B cell (primary cell): ENCODE results near the gene ATXN7. TPM values are rescaled to one million over a fixed set of nuclear protein-coding genes. Genes with fewer than 3 reads are reported as not detected.

Experiments
- ATAC-seq: fragments of 200-7000 bp; cut with Tn5 transposase; one replicate; pipeline ENCODE4 v1.10.0; 2021; ENCODE audit warnings: low read depth, mild to moderate bottlenecking, moderate number of reproducible peaks, moderate library complexity
- CTCF ChIA-PET: fragments of 350-600 bp; sonication (Branson Sonifier 250); formaldehyde crosslinking; loops from one replicate; lab custom pipeline; 2021; ENCODE audit warnings: antibody characterized with exemption, inconsistent platforms; lab: Charles Lee
- POLR2A ChIA-PET: fragments of 350-600 bp; sonication (Branson Sonifier 250); formaldehyde crosslinking; loops from one replicate; lab custom pipeline; 2021; ENCODE audit warnings: antibody characterized with exemption; lab: Charles Lee
- DNase-seq: peaks from one replicate; pipeline ENCODE4 v3.0.0; 2013
- H2AFZ ChIP-seq: 2 replicates; pipeline ENCODE4 v1.6.1; 2012; ENCODE audit warnings: mild to moderate bottlenecking, low read depth, low read length; ENCODE audit not compliant: insufficient read depth, poor library complexity, severe bottlenecking
- H3K27ac ChIP-seq, 2 donors: 1 replicate in 1 of 2; 2 replicates in 1 of 2; pipeline ENCODE4 v1.5.1; 2012 to 2013; ENCODE audit warnings: low read length in 2 of 2, mild to moderate bottlenecking in 2 of 2, moderate library complexity in 1 of 2
- H3K27me3 ChIP-seq, 4 experiments: fragments of 200-600 bp in 1 of 4; sonication (generic) in 1 of 4; replicated peaks in 1 of 4; 1 replicate in 2 of 4; 2 replicates in 2 of 4; pipeline versions ENCODE4 v1.6.1 to v1.7.0; 2013 to 2016; ENCODE audit warnings: low read length in 3 of 4, mild to moderate bottlenecking in 2 of 4, mixed read lengths in 1 of 4, moderate library complexity in 1 of 4; ENCODE audit not compliant: insufficient read depth in 4 of 4, control insufficient read depth in 3 of 4; ENCODE audit errors: control extremely low read depth in 1 of 4
- H3K36me3 ChIP-seq, 2 experiments: replicated peaks in 1 of 2; 1 replicate in 1 of 2; 2 replicates in 1 of 2; pipeline versions ENCODE4 v1.6.1 to v1.7.1; 2013; ENCODE audit warnings: low read length in 1 of 2; ENCODE audit not compliant: insufficient read depth in 2 of 2, control insufficient read depth in 1 of 2; ENCODE audit errors: control extremely low read depth in 1 of 2, extremely low read depth in 1 of 2
- H3K4me1 ChIP-seq, 2 donors: fragments of 200-600 bp in 1 of 2; sonication (generic) in 1 of 2; 1 replicate in 1 of 2; 2 replicates in 1 of 2; pipeline versions ENCODE4 v1.5.1 to v1.6.1; 2013 to 2017; ENCODE audit warnings: low read length in 2 of 2; ENCODE audit not compliant: control insufficient read depth in 2 of 2, insufficient read depth in 2 of 2
- H3K4me2 ChIP-seq: replicated peaks from 2 replicates; pipeline ENCODE3; 2012; ENCODE audit warnings: mild to moderate bottlenecking, low read depth, low read length; ENCODE audit not compliant: poor library complexity, severe bottlenecking
- H3K4me3 ChIP-seq, 5 experiments: fragments of 200-600 bp in 1 of 5; sonication (generic) in 1 of 5; 1 replicate in 3 of 5; 2 replicates in 2 of 5; pipeline versions ENCODE4 v1.5.1 to v1.7.0; 2011 to 2016; ENCODE audit warnings: low read length in 4 of 5, mild to moderate bottlenecking in 4 of 5, low read depth in 2 of 5, control low read depth in 1 of 5, moderate library complexity in 1 of 5; ENCODE audit not compliant: insufficient read depth in 1 of 5; ENCODE audit errors: control extremely low read depth in 1 of 5, extremely low read depth in 1 of 5
- H3K79me2 ChIP-seq: fragments of 200-600 bp; sonication (generic); one replicate; pipeline ENCODE4 v1.6.0; 2016; ENCODE audit warnings: low read length; ENCODE audit not compliant: control insufficient read depth, insufficient read depth
- H3K9ac ChIP-seq: fragments of 200-600 bp; sonication (generic); 2 replicates; pipeline ENCODE4 v1.6.1; 2017; ENCODE audit warnings: mild to moderate bottlenecking, low read length, moderate library complexity
- H3K9me3 ChIP-seq, 3 donors: one replicate each; pipeline versions ENCODE4 v1.6.1 to v1.7.1; 2013; ENCODE audit warnings: low read length in 2 of 3; ENCODE audit not compliant: control insufficient read depth in 2 of 3, insufficient read depth in 1 of 3; ENCODE audit errors: control extremely low read depth in 1 of 3
- H4K20me1 ChIP-seq: 2 replicates; pipeline ENCODE4 v1.6.0; 2012; ENCODE audit warnings: mild to moderate bottlenecking, low read length; ENCODE audit not compliant: insufficient read depth, control insufficient read depth, poor library complexity, severe bottlenecking
- H3K27ac Mint-ChIP-seq: one replicate; pipeline ENCODE4 v1.8.0; 2021; ENCODE audit warnings: mixed read lengths
- H3K27me3 Mint-ChIP-seq: one replicate; pipeline ENCODE4 v1.8.0; 2021; ENCODE audit warnings: mixed read lengths
- H3K4me1 Mint-ChIP-seq: one replicate; pipeline ENCODE4 v1.8.0; 2021; ENCODE audit warnings: mixed read lengths
- H3K4me3 Mint-ChIP-seq: one replicate; pipeline ENCODE4 v1.8.0; 2021; ENCODE audit warnings: mixed read lengths
- H3K9me3 Mint-ChIP-seq: one replicate; pipeline ENCODE4 v1.8.0; 2022; ENCODE audit warnings: mixed read lengths; ENCODE audit not compliant: insufficient read depth
- EZH2 ChIP-seq: IDR thresholded peaks from 2 replicates; pipeline ENCODE4 v1.6.1; 2012; ENCODE audit warnings: borderline replicate concordance, low read depth, mild to moderate bottlenecking, moderate library complexity, low read length; ENCODE audit not compliant: insufficient read depth, poor library complexity, severe bottlenecking
- WGBS: methylation state at CpG from one replicate; pipeline ENCODE4 v1.1.5; 2013; ENCODE audit warnings: missing lambda C conversion rate; ENCODE audit not compliant: insufficient coverage; 5-methylcytosine and 5-hydroxymethylcytosine counted together
- intact Hi-C: fragments of 100-400 bp; cut with micrococcal nuclease; formaldehyde crosslinking; loops from one replicate; pipeline ENCODE4 v1.10.0; 2022
- polyA plus RNA-seq: library from polyadenylated mRNA; depleted of rRNA; stranded (reverse); fragments of >200 nt; gene quantifications from 2 replicates; pipeline ENCODE4 v1.2.3, GENCODE V29; 2012
- total RNA-seq, 2 donors: library from RNA; stranded (reverse); fragments of 120-200 nt in 1 of 2; gene quantifications; 1 replicate in 1 of 2; 2 replicates in 1 of 2; pipeline versions ENCODE4 v1.2.3 to v1.2.4, GENCODE V29; 2013 to 2022
- TF ChIP-seq, protein P1 (sequence below): fragments of 200-600 bp; IDR thresholded peaks from one replicate; pipeline ENCODE4 v1.8.0; 2022; ENCODE audit warnings: antibody characterized with exemption, mild to moderate bottlenecking

The ATXN7 gene
- total and polyA plus RNA-seq, 2 donors (not counting 1 experiment from before 2014, with no cell fraction given), result 18.1 to 74.3 TPM

DNA sequence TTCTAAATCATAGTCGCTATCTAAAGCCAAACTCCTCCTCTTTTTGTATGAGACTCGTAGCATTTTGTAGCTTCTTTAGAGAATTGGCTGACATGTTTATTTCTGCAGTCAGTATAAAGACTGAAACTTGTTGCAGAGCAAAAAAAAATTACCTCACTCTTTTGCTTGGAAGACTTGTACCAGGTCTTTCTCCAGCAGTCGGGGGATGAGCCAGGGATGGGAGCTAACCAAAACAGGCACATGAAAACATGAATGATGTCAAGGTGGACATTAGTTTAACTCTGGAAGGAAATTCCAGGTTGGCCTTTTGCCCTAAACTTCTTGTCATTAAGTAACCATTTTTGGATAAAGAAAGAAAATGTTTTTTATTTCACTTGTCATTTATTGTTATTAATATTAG is 95.5 kb downstream of the ATXN7 start:
- intact Hi-C loops, result no loop called here
- POLR2A ChIA-PET, result no interaction called here
- no peak overlapping the region for H3K27ac Mint-ChIP-seq

GRCh38 chr3:63960048-63960711 is 96.5 kb downstream of the ATXN7 start:
- Histone ChIP-seq H3K4me1 (peaks cover 7 to 9% of the 10 kb centered on the region in 2 donors), H4K20me1 (no peaks in the 10 kb centered on the region), H3K27ac (peak overlapping the region in 1 of 2 donors; percentile 38), H3K4me3 (no peak overlapping the region), H3K79me2 (peaks cover 39% of the 10 kb centered on the region), H3K36me3 (peaks cover 5 to 17% of the 10 kb centered on the region in 2 experiments), H3K9me3 (no peaks in the 10 kb centered on the region), H3K4me2 (peak overlapping the region; percentile 14), H3K27me3 (no peaks in the 10 kb centered on the region), H2AFZ (peak overlapping the region; percentile 10), H3K9ac (no peak overlapping the region)
- intact Hi-C loops, result loop anchor here (2.0 to 5.0 kb wide), 3 partner anchors 33 to 62 kb away; partner anchors contain the start of genes PSMD6 and SCAANT1
- WGBS, result 24% methylated on average over 6 of the region's 6 CpGs
- TF ChIP-seq EZH2, result no peak
- TF ChIP-seq, protein P1, sequence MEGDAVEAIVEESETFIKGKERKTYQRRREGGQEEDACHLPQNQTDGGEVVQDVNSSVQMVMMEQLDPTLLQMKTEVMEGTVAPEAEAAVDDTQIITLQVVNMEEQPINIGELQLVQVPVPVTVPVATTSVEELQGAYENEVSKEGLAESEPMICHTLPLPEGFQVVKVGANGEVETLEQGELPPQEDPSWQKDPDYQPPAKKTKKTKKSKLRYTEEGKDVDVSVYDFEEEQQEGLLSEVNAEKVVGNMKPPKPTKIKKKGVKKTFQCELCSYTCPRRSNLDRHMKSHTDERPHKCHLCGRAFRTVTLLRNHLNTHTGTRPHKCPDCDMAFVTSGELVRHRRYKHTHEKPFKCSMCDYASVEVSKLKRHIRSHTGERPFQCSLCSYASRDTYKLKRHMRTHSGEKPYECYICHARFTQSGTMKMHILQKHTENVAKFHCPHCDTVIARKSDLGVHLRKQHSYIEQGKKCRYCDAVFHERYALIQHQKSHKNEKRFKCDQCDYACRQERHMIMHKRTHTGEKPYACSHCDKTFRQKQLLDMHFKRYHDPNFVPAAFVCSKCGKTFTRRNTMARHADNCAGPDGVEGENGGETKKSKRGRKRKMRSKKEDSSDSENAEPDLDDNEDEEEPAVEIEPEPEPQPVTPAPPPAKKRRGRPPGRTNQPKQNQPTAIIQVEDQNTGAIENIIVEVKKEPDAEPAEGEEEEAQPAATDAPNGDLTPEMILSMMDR, result no peak
- DNase-seq (peak; percentile 16), ATAC-seq (no peak)
- Mint-ChIP-seq H3K4me3 (peak overlapping the region; percentile 1), H3K9me3 (no peaks in the 10 kb centered on the region), H3K4me1 (peaks cover 41% of the 10 kb centered on the region), H3K27ac (peak overlapping the region; percentile 50), H3K27me3 (no peaks in the 10 kb centered on the region)
- CTCF ChIA-PET, result interaction anchor here (0.7 to 5.1 kb wide), 7 partner anchors 16 to 51 kb away, joined by 3 to 28 read pairs (median 3); no protein-coding TSS in a partner anchor
- POLR2A ChIA-PET, result interaction anchor here (0.7 kb wide), 1 partner anchor 61 kb away, joined by 5 read pairs; no protein-coding TSS in a partner anchor

More for the DNA sequence above, 95.5 kb downstream of the ATXN7 start:
- no peak for DNase-seq
- no peaks in the 10 kb centered on the region for H3K27me3 ChIP-seq
- peaks cover 7 to 9% of the 10 kb centered on the region in 2 donors for H3K4me1 ChIP-seq
- no peak overlapping the region for H3K4me3 ChIP-seq
- H3K9me3 Mint-ChIP-seq, result no peaks in the 10 kb centered on the region
- H3K9ac ChIP-seq, result no peak overlapping the region
- no CpG with 5 or more reads among the region's 3 CpGs for WGBS
- H2AFZ ChIP-seq, result no peak overlapping the region
- H3K79me2 ChIP-seq, result peaks cover 40% of the 10 kb centered on the region
- H3K4me1 Mint-ChIP-seq, result peaks cover 43% of the 10 kb centered on the region
- no peak overlapping the region for H3K27ac ChIP-seq
- H3K27me3 Mint-ChIP-seq, result no peaks in the 10 kb centered on the region
- H3K4me2 ChIP-seq, result no peak overlapping the region
- no peak overlapping the region for H3K4me3 Mint-ChIP-seq
- H4K20me1 ChIP-seq, result no peaks in the 10 kb centered on the region
- CTCF ChIA-PET, result interaction anchor here (1.1 to 1.7 kb wide), 4 partner anchors 13 to 38 kb away, joined by 3 read pairs; no protein-coding TSS in a partner anchor
- peaks cover 5 to 17% of the 10 kb centered on the region in 2 experiments for H3K36me3 ChIP-seq
- no peak for ATAC-seq
- no peaks in the 10 kb centered on the region for H3K9me3 ChIP-seq
- TF ChIP-seq EZH2, result no peak
- TF ChIP-seq, protein P1, result no peak
